Ovary (tissue), 3 donors: ENCODE data around the gene PBXIP1.

Experiments used
- CTCF ChIP-seq, 3 donors: fragments of 450-650 bp in 2 of 3; fragments of 200-600 bp in 1 of 3; IDR thresholded peaks; one replicate each; pipeline versions ENCODE4 v1.5.1 to v1.8.0; 2016 to 2022; ENCODE audit warnings: antibody characterized with exemption in 3 of 3, mild to moderate bottlenecking in 1 of 3
- EP300 ChIP-seq: sonication (generic); formaldehyde crosslinking; IDR thresholded peaks from one replicate; pipeline ENCODE4 v1.6.1; 2017; ENCODE audit warnings: antibody characterized with exemption
- POLR2A ChIP-seq: fragments of 450-650 bp; IDR thresholded peaks from one replicate; pipeline ENCODE4 v1.6.1; 2017; ENCODE audit warnings: antibody characterized with exemption, mild to moderate bottlenecking, moderate library complexity
- donor health status: DM: no; HTN: no; CAD: no.

GRCh38 chr1:155004352-155005075 is 48.6 kb upstream of the PBXIP1 start:
- peak; percentile 5 for TF ChIP-seq POLR2A
- TF ChIP-seq CTCF (IDR thresholded peaks at IDR 0.05) = no peak
- TF ChIP-seq EP300 = no peak
